Neural cell (in vitro differentiated cells): ENCODE results near the gene PRAMEF5. TPM values are rescaled to one million over a fixed set of nuclear protein-coding genes. Genes with fewer than 3 reads are reported as not detected.
"Not testable (repeated sequence)": the region's sequence is repeated elsewhere in the genome, so short reads cannot be mapped to it uniquely, and the experiment has no call there.

Experiments used
- H2AFZ ChIP-seq: fragments of 200-600, 300-800 bp; sonication (generic), shearing (Covaris generic); 2 replicates; pipeline ENCODE4 v1.6.0; 2014; ENCODE audit warnings: low read depth, mild to moderate bottlenecking, antibody characterized with exemption, low read length, moderate library complexity
- H3F3A ChIP-seq: fragments of 200-600 bp; shearing (Covaris generic); 2 replicates; pipeline ENCODE4 v1.6.1; 2016; ENCODE audit warnings: mild to moderate bottlenecking, moderate library complexity, mixed read lengths, antibody characterized with exemption, low read length; ENCODE audit not compliant: insufficient read depth, poor library complexity, severe bottlenecking
- H3K27ac ChIP-seq: fragments of 200-600, 300-800 bp; sonication (generic), shearing (Covaris generic); 2 replicates; pipeline ENCODE4 v1.5.1; 2014; ENCODE audit warnings: mild to moderate bottlenecking, low read length, moderate library complexity
- H3K27me3 ChIP-seq: fragments of 300-800, 200-600 bp; sonication (generic), shearing (Covaris generic); 2 replicates; pipeline ENCODE4 v1.6.0; 2014; ENCODE audit warnings: mild to moderate bottlenecking, low read depth, low read length, moderate library complexity; ENCODE audit not compliant: insufficient read depth
- H3K36me3 ChIP-seq: fragments of 300-800, 200-600 bp; sonication (generic), shearing (Covaris generic); 2 replicates; pipeline ENCODE4 v1.5.1; 2014; ENCODE audit warnings: mild to moderate bottlenecking, antibody characterized with exemption, low read length, moderate library complexity; ENCODE audit not compliant: insufficient read depth
- H3K4me2 ChIP-seq: fragments of 300-800, 200-600 bp; sonication (generic), shearing (Covaris generic); 2 replicates; pipeline ENCODE4 v1.6.0; 2014; ENCODE audit warnings: mild to moderate bottlenecking, low read length
- H3K4me3 ChIP-seq: fragments of 300-800, 200-600 bp; sonication (generic), shearing (Covaris generic); 2 replicates; pipeline ENCODE4 v1.5.1; 2014; ENCODE audit warnings: mild to moderate bottlenecking, low read length, moderate library complexity
- H3K79me2 ChIP-seq: fragments of 200-600 bp; shearing (Covaris generic); replicated peaks from 2 replicates; pipeline ENCODE4 v1.6.0; 2014; ENCODE audit warnings: mild to moderate bottlenecking, low read length, moderate library complexity; ENCODE audit not compliant: insufficient read depth
- H3K9ac ChIP-seq: fragments of 300-800, 200-600 bp; sonication (generic), shearing (Covaris generic); 2 replicates; pipeline ENCODE4 v1.6.1; 2016; ENCODE audit warnings: mild to moderate bottlenecking, low read length, mixed read lengths
- H3K9me2 ChIP-seq: fragments of 200-600 bp; shearing (Covaris generic); 2 replicates; pipeline ENCODE4 v1.6.1; 2016; ENCODE audit warnings: mild to moderate bottlenecking, low read length, mixed read lengths; ENCODE audit not compliant: insufficient read depth
- H3K9me3 ChIP-seq: fragments of 200-600, 300-800 bp; sonication (generic), shearing (Covaris generic); 2 replicates; pipeline ENCODE4 v1.6.1; 2016; ENCODE audit warnings: mild to moderate bottlenecking, mixed run types, low read length, moderate library complexity, mixed read lengths
- H4K20me1 ChIP-seq: fragments of 200-600 bp; shearing (Covaris generic); 2 replicates; pipeline ENCODE4 v1.6.1; 2016; ENCODE audit warnings: mild to moderate bottlenecking, mixed run types; ENCODE audit not compliant: insufficient read depth
- polyA plus RNA-seq: library from polyadenylated mRNA; depleted of rRNA; stranded (reverse); fragments of >200 nt; gene quantifications from 2 replicates; pipeline ENCODE4 v1.2.3, GENCODE V29; 2014

Gene PRAMEF5
- polyA plus RNA-seq, 1 donor from 2014 or later = not detected

- H3K4me3 ChIP-seq, H3K4me2 ChIP-seq, H4K20me1 ChIP-seq, H3K79me2 ChIP-seq, H3K9me3 ChIP-seq, H3K27ac ChIP-seq, H3K36me3 ChIP-seq, H3F3A ChIP-seq, H3K9me2 ChIP-seq, H3K27me3 ChIP-seq, H3K9ac ChIP-seq, H2AFZ ChIP-seq: not testable (repeated sequence)
These were observed 23.9 kb upstream of the PRAMEF5 start for GRCh38 chr1:13230096-13230495.

- H3K79me2 ChIP-seq, H3F3A ChIP-seq, H3K9ac ChIP-seq, H3K27me3 ChIP-seq, H3K9me3 ChIP-seq, H3K36me3 ChIP-seq, H3K9me2 ChIP-seq, H3K27ac ChIP-seq, H4K20me1 ChIP-seq, H2AFZ ChIP-seq, H3K4me2 ChIP-seq, H3K4me3 ChIP-seq: not testable (repeated sequence)
These were observed 23.4 kb upstream of the PRAMEF5 start for GRCh38 chr1:13230601-13231000.

- H3K36me3 ChIP-seq, H3K79me2 ChIP-seq, H3K9ac ChIP-seq, H4K20me1 ChIP-seq, H2AFZ ChIP-seq, H3K4me3 ChIP-seq, H3F3A ChIP-seq, H3K27ac ChIP-seq, H3K4me2 ChIP-seq, H3K9me2 ChIP-seq, H3K27me3 ChIP-seq, H3K9me3 ChIP-seq: not testable (repeated sequence)
These were observed 22.8 kb upstream of the PRAMEF5 start for GRCh38 chr1:13231061-13231750.

GRCh38 chr1:13232056-13232455 is 21.9 kb upstream of the PRAMEF5 start:
- H3K36me3 ChIP-seq, H3K9me2 ChIP-seq, H3K4me3 ChIP-seq, H3K27ac ChIP-seq, H3K9ac ChIP-seq, H3K4me2 ChIP-seq, H3K9me3 ChIP-seq, H3K79me2 ChIP-seq, H3F3A ChIP-seq, H4K20me1 ChIP-seq, H2AFZ ChIP-seq, H3K27me3 ChIP-seq: not testable (repeated sequence)

GRCh38 chr1:13234057-13234456 is 19.9 kb upstream of the PRAMEF5 start:
- H3K9ac ChIP-seq, H3K4me3 ChIP-seq, H3K27ac ChIP-seq, H3K9me3 ChIP-seq, H3K36me3 ChIP-seq, H4K20me1 ChIP-seq, H2AFZ ChIP-seq, H3K27me3 ChIP-seq, H3K79me2 ChIP-seq, H3F3A ChIP-seq, H3K4me2 ChIP-seq, H3K9me2 ChIP-seq: not testable (repeated sequence)

GRCh38 chr1:13237572-13237971 is 16.4 kb upstream of the PRAMEF5 start:
- H3K36me3 ChIP-seq, H3K9ac ChIP-seq, H3K27me3 ChIP-seq, H4K20me1 ChIP-seq, H3K9me2 ChIP-seq, H3F3A ChIP-seq, H3K27ac ChIP-seq, H3K4me3 ChIP-seq, H3K79me2 ChIP-seq, H3K4me2 ChIP-seq, H2AFZ ChIP-seq, H3K9me3 ChIP-seq: not testable (repeated sequence)

- H3K36me3 ChIP-seq, H3K9me3 ChIP-seq, H2AFZ ChIP-seq, H3K4me3 ChIP-seq, H3K27me3 ChIP-seq, H3K27ac ChIP-seq, H3K9me2 ChIP-seq, H3F3A ChIP-seq, H4K20me1 ChIP-seq, H3K4me2 ChIP-seq, H3K9ac ChIP-seq, H3K79me2 ChIP-seq: not testable (repeated sequence)
These were observed 14.4 kb upstream of the PRAMEF5 start for GRCh38 chr1:13239633-13240032.

- not testable (repeated sequence) for H3K9me3 ChIP-seq, H3K27me3 ChIP-seq, H3K27ac ChIP-seq, H2AFZ ChIP-seq, H3F3A ChIP-seq, H3K36me3 ChIP-seq, H3K79me2 ChIP-seq, H3K9me2 ChIP-seq, H4K20me1 ChIP-seq, H3K9ac ChIP-seq, H3K4me3 ChIP-seq, H3K4me2 ChIP-seq
These were observed 10.3 kb upstream of the PRAMEF5 start for GRCh38 chr1:13243536-13244263.
